HEK293 (cell line): ENCODE results near the gene RPL23.

Source experiments
- CTCF ChIA-PET: fragments of 350-600 bp; formaldehyde crosslinking; extraction: SDS; loops from one replicate; lab custom pipeline; 2021; ENCODE audit warnings: antibody characterized with exemption; lab: Yijun Ruan, JAX
- POLR2A ChIA-PET: fragments of 300-600 bp; formaldehyde crosslinking; extraction: SDS; loops from one replicate; lab custom pipeline; 2020; ENCODE audit warnings: antibody characterized with exemption, inconsistent platforms; lab: Yijun Ruan, JAX
- H3K27ac ChIP-seq: fragments of 200-500 bp; sonication (Bioruptor generic); 2 replicates; pipeline ENCODE4 v1.5.1; 2014; ENCODE audit warnings: low read depth, low read length, control low read depth, inconsistent platforms; ENCODE audit errors: extremely low read depth
- H3K36me3 ChIP-seq, 2 experiments: fragments of 200-500 bp in 1 of 2; sonication (Bioruptor generic) in 1 of 2; 1 replicate in 1 of 2; 2 replicates in 1 of 2; pipeline ENCODE4 v1.5.1; 2014 to 2017; ENCODE audit warnings: inconsistent platforms in 2 of 2, low read length in 2 of 2; ENCODE audit not compliant: control insufficient read depth in 2 of 2, insufficient read depth in 1 of 2
- H3K4me1 ChIP-seq: fragments of 200-500 bp; sonication (Bioruptor generic); 2 replicates; pipeline ENCODE4 v1.5.1; 2014; ENCODE audit warnings: mild to moderate bottlenecking, low read length, inconsistent platforms; ENCODE audit not compliant: control insufficient read depth, insufficient read depth
- H3K4me3 ChIP-seq: 2 replicates; pipeline ENCODE4 v1.5.1; 2011; ENCODE audit warnings: low read depth, mild to moderate bottlenecking, control low read depth, low read length, moderate library complexity
- H3K9me3 ChIP-seq: fragments of 200-500 bp; sonication (Bioruptor generic); 2 replicates; pipeline ENCODE4 v1.5.1; 2014; ENCODE audit warnings: low read depth, low read length, inconsistent platforms; ENCODE audit not compliant: control insufficient read depth, insufficient read depth
- EGR2 ChIP-seq: fragments of 450-650 bp; formaldehyde crosslinking; IDR thresholded peaks from 2 replicates; pipeline ENCODE4 v1.5.1; 2016; ENCODE audit warnings: low read depth, missing biosample characterization, missing genetic modification characterization
- GLI2 ChIP-seq: fragments of 450-650 bp; formaldehyde crosslinking; IDR thresholded peaks from 2 replicates; pipeline ENCODE4; 2017; ENCODE audit warnings: missing biosample characterization, missing genetic modification characterization, low read depth, borderline replicate concordance
- GLIS1 ChIP-seq: fragments of 450-650 bp; formaldehyde crosslinking; IDR thresholded peaks from 2 replicates; pipeline ENCODE4 v1.5.1; 2016; ENCODE audit warnings: missing biosample characterization, missing genetic modification characterization
- KLF10 ChIP-seq: fragments of 450-650 bp; IDR thresholded peaks from 2 replicates; pipeline ENCODE4 v1.5.1; 2018; ENCODE audit warnings: missing biosample characterization, mild to moderate bottlenecking, missing genetic modification characterization
- KLF7 ChIP-seq: fragments of 450-650 bp; formaldehyde crosslinking; IDR thresholded peaks from 2 replicates; pipeline ENCODE4 v1.5.1; 2016; ENCODE audit warnings: missing biosample characterization, missing genetic modification characterization, borderline replicate concordance
- OSR2 ChIP-seq: fragments of 450-650 bp; formaldehyde crosslinking; IDR thresholded peaks from 2 replicates; pipeline ENCODE4 v1.5.1; 2016; ENCODE audit warnings: missing biosample characterization, missing genetic modification characterization
- PRDM4 ChIP-seq: fragments of 450-650 bp; formaldehyde crosslinking; IDR thresholded peaks from 2 replicates; pipeline ENCODE4 v1.5.1; 2017; ENCODE audit warnings: missing biosample characterization, missing genetic modification characterization
- SCRT2 ChIP-seq: fragments of 450-650 bp; formaldehyde crosslinking; IDR thresholded peaks from 2 replicates; pipeline ENCODE4 v1.5.1; 2016; ENCODE audit warnings: missing biosample characterization, missing genetic modification characterization
- TRIM28 ChIP-seq: IDR thresholded peaks from 2 replicates; pipeline ENCODE4 v1.6.1; 2011; ENCODE audit warnings: low read length, control low read depth, borderline replicate concordance
- ZBTB20 ChIP-seq: fragments of 450-650 bp; formaldehyde crosslinking; IDR thresholded peaks from 2 replicates; pipeline ENCODE4 v1.5.1; 2016; ENCODE audit warnings: missing biosample characterization, missing genetic modification characterization
- ZBTB7A ChIP-seq: fragments of 450-650 bp; formaldehyde crosslinking; IDR thresholded peaks from 2 replicates; pipeline ENCODE4 v1.5.1; 2016; ENCODE audit warnings: low read depth, missing biosample characterization, missing genetic modification characterization
- ZBTB8A ChIP-seq: fragments of 450-650 bp; formaldehyde crosslinking; IDR thresholded peaks from 2 replicates; pipeline ENCODE4 v1.5.1; 2016; ENCODE audit warnings: missing biosample characterization, missing genetic modification characterization
- ZFHX2 ChIP-seq: fragments of 450-650 bp; formaldehyde crosslinking; conservative IDR thresholded peaks from 2 replicates; pipeline ENCODE4 v1.5.1; 2016; ENCODE audit warnings: missing biosample characterization, missing genetic modification characterization
- ZNF341 ChIP-seq: fragments of 450-650 bp; formaldehyde crosslinking; IDR thresholded peaks from 2 replicates; pipeline ENCODE4; 2016; ENCODE audit warnings: low read depth, missing biosample characterization, missing genetic modification characterization
- ZNF354C ChIP-seq: fragments of 450-650 bp; formaldehyde crosslinking; IDR thresholded peaks from 2 replicates; pipeline ENCODE4 v1.5.1; 2016; ENCODE audit warnings: missing biosample characterization, missing genetic modification characterization, low read depth, borderline replicate concordance
- ZNF530 ChIP-seq: fragments of 450-650 bp; formaldehyde crosslinking; IDR thresholded peaks from 2 replicates; pipeline ENCODE4 v1.5.1; 2016; ENCODE audit warnings: low read depth, missing biosample characterization, missing genetic modification characterization
- ZNF549 ChIP-seq: fragments of 450-650 bp; IDR thresholded peaks from 2 replicates; pipeline ENCODE4 v1.5.1; 2018; ENCODE audit warnings: missing biosample characterization, missing genetic modification characterization, mild to moderate bottlenecking, inconsistent platforms, moderate library complexity
- ZNF600 ChIP-seq: fragments of 450-650 bp; formaldehyde crosslinking; IDR thresholded peaks from 2 replicates; pipeline ENCODE4 v1.5.1; 2016; ENCODE audit warnings: missing biosample characterization, missing genetic modification characterization
- ZNF623 ChIP-seq: fragments of 450-650 bp; formaldehyde crosslinking; IDR thresholded peaks from 2 replicates; pipeline ENCODE4 v1.5.1; 2016; ENCODE audit warnings: missing biosample characterization, missing genetic modification characterization
- ZNF626 ChIP-seq: fragments of 450-650 bp; sonication (Bioruptor Pico); formaldehyde crosslinking; IDR thresholded peaks from 2 replicates; pipeline ENCODE4 v1.5.1; 2018; ENCODE audit warnings: missing biosample characterization, missing genetic modification characterization, inconsistent platforms
- ZNF701 ChIP-seq: fragments of 450-650 bp; formaldehyde crosslinking; IDR thresholded peaks from 2 replicates; pipeline ENCODE4 v1.5.1; 2016; ENCODE audit warnings: missing biosample characterization, missing genetic modification characterization
- ZNF76 ChIP-seq: fragments of 450-650 bp; formaldehyde crosslinking; IDR thresholded peaks from 2 replicates; pipeline ENCODE4; 2016; ENCODE audit warnings: low read depth, missing biosample characterization, missing genetic modification characterization, borderline replicate concordance
- ZNF768 ChIP-seq: fragments of 450-650 bp; formaldehyde crosslinking; IDR thresholded peaks from 2 replicates; pipeline ENCODE4 v1.5.1; 2018; ENCODE audit warnings: missing biosample characterization, mild to moderate bottlenecking, missing genetic modification characterization
- ZNF785 ChIP-seq: fragments of 450-650 bp; formaldehyde crosslinking; IDR thresholded peaks from 2 replicates; pipeline ENCODE4 v1.5.1; 2016; ENCODE audit warnings: missing biosample characterization, missing genetic modification characterization
- TF ChIP-seq, protein P1 (sequence below): fragments of 450-650 bp; formaldehyde crosslinking; IDR thresholded peaks from 2 replicates; pipeline ENCODE4 v1.5.1; 2017; ENCODE audit warnings: missing biosample characterization, missing genetic modification characterization

The RPL23 gene

GRCh38 chr17:38853292-38854219 lies at the start of gene RPL23 (continued):
- peak; percentile 39; the same call in 1 of the 2 replicates for TF ChIP-seq PRDM4 (tag by site-specific recombination)
- TF ChIP-seq, all 188 proteins: peak for 64

GRCh38 chr17:38900978-38901656 lies 47.6 kb upstream of the RPL23 start:
- H3K36me3 ChIP-seq: peaks cover 0 to 41% of the 10 kb centered on the region in 2 experiments; a peak in 2 of 3 replicates
- POLR2A ChIA-PET: interaction anchor here (1.5 to 1.7 kb wide), 2 partner anchors 29 to 32 kb away, joined by 5 to 6 read pairs; partner anchors contain the start of gene LASP1
- no peak overlapping the region for H3K27ac ChIP-seq
- no peaks in the 10 kb centered on the region for H3K9me3 ChIP-seq
- no peak overlapping the region for H3K4me3 ChIP-seq
- TF ChIP-seq ZBTB8A (no peak), TRIM28 (peak; percentile 25; the same call in 1 of the 2 replicates), ZNF768 (tag by site-specific recombination) (no peak), ZNF623 (tag by site-specific recombination) (no peak), ZBTB20 (tag by site-specific recombination) (peak; percentile 90), GLI2 (no peak), GLIS1 (peak; percentile 60; the same call in 1 of the 2 replicates), SCRT2 (peak; percentile 25; the same call in 1 of the 2 replicates), ZNF354C (no peak), KLF10 (tag by site-specific recombination) (no peak), ZNF626 (tag by site-specific recombination) (no peak), ZNF530 (no peak), EGR2 (tag by site-specific recombination) (peak; percentile 63; the same call in 1 of the 2 replicates), OSR2 (0 out of 2 replicates have a peak, but pooled peaks have one; percentile 15), ZBTB7A (tag by site-specific recombination) (no peak), ZNF785 (tag by site-specific recombination) (no peak), KLF7 (no peak), ZNF701 (tag by site-specific recombination) (no peak), ZNF341 (tag by site-specific recombination) (peak; percentile 47), ZNF549 (no peak), ZNF600 (0 out of 2 replicates have a peak, but pooled peaks have one; percentile 15), ZFHX2 (tag by site-specific recombination) (0 out of 2 replicates have a peak, but pooled peaks have one; percentile 11), ZNF76 (no peak)
- TF ChIP-seq, protein P1, sequence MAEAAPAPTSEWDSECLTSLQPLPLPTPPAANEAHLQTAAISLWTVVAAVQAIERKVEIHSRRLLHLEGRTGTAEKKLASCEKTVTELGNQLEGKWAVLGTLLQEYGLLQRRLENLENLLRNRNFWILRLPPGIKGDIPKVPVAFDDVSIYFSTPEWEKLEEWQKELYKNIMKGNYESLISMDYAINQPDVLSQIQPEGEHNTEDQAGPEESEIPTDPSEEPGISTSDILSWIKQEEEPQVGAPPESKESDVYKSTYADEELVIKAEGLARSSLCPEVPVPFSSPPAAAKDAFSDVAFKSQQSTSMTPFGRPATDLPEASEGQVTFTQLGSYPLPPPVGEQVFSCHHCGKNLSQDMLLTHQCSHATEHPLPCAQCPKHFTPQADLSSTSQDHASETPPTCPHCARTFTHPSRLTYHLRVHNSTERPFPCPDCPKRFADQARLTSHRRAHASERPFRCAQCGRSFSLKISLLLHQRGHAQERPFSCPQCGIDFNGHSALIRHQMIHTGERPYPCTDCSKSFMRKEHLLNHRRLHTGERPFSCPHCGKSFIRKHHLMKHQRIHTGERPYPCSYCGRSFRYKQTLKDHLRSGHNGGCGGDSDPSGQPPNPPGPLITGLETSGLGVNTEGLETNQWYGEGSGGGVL: peak; percentile 52; the same call in 1 of the 2 replicates
- H3K4me1 ChIP-seq: peaks cover 8% of the 10 kb centered on the region; the same call in 1 of the 2 replicates
- CTCF ChIA-PET: interaction anchor here (0.9 to 1.7 kb wide), 9 partner anchors 14 to 274 kb away, joined by 3 to 9 read pairs (median 3); no protein-coding TSS in a partner anchor
